SHP77 treated with DMSO at 0.1 percent for 48 hours (cell line): ENCODE measurements around the gene PTPN3.
A peak's percentile ranks its signal among the peaks of the same experiment; 100 is the strongest.
"Not testable (repeated sequence)": the region's sequence is repeated elsewhere in the genome, so short reads cannot be mapped to it uniquely, and the experiment has no call there.

Source experiments
- DNase-seq: peaks from one replicate; lab custom pipeline; 2025; lab: John Stamatoyannopoulos, UW

Gene PTPN3

GRCh38 chr9:109498195-109499092, at the start of gene PTPN3:
TSS of gene PTPN3 (minus strand) at chr9:109498307. CDS start at chr9:109463434, 34,873 bp downstream.
- DNase-seq = no peak

- not testable (repeated sequence) for DNase-seq
Measured at GRCh38 chr9:109544954-109545353, 46.8 kb upstream of the PTPN3 start.

- DNase-seq = no peak
Measured at GRCh38 chr9:109542922-109543321, 44.8 kb upstream of the PTPN3 start.

- no peak for DNase-seq
Measured at GRCh38 chr9:109538346-109538745, 40.2 kb upstream of the PTPN3 start.

GRCh38 chr9:109537288-109537687, 39.2 kb upstream of the PTPN3 start:
- no peak for DNase-seq

GRCh38 chr9:109536859-109537258, 38.8 kb upstream of the PTPN3 start:
- no peak for DNase-seq

GRCh38 chr9:109535365-109535764, 37.3 kb upstream of the PTPN3 start:
- DNase-seq = no peak

- no peak for DNase-seq
Measured at GRCh38 chr9:109534151-109534550, 36.0 kb upstream of the PTPN3 start.

- DNase-seq = not testable (repeated sequence)
Measured at GRCh38 chr9:109532652-109533051, 34.5 kb upstream of the PTPN3 start.

GRCh38 chr9:109522106-109522505, 24.0 kb upstream of the PTPN3 start:
- no peak for DNase-seq

- DNase-seq = peak; percentile 50
Measured at GRCh38 chr9:109520475-109521132, 22.5 kb upstream of the PTPN3 start.

GRCh38 chr9:109519366-109519765, 21.3 kb upstream of the PTPN3 start:
- no peak for DNase-seq

- DNase-seq = no peak
Measured at GRCh38 chr9:109518621-109519335, 20.7 kb upstream of the PTPN3 start.

- no peak for DNase-seq
Measured at GRCh38 chr9:109517901-109518377, 19.8 kb upstream of the PTPN3 start.

- DNase-seq = no peak
Measured at GRCh38 chr9:109513871-109514270, 15.8 kb upstream of the PTPN3 start.

- no peak for DNase-seq
Measured at GRCh38 chr9:109512170-109512756, 14.2 kb upstream of the PTPN3 start.

- DNase-seq = no peak
Measured at GRCh38 chr9:109510506-109510905, 12.4 kb upstream of the PTPN3 start.

GRCh38 chr9:109510042-109510441, 11.9 kb upstream of the PTPN3 start:
- not testable (repeated sequence) for DNase-seq

GRCh38 chr9:109509611-109510010, 11.5 kb upstream of the PTPN3 start:
- no peak for DNase-seq

GRCh38 chr9:109507421-109507838, 9.3 kb upstream of the PTPN3 start:
- no peak for DNase-seq

- peak; percentile 54 for DNase-seq
Measured at GRCh38 chr9:109506097-109506712, 8.1 kb upstream of the PTPN3 start.

GRCh38 chr9:109504689-109505088, 6.6 kb upstream of the PTPN3 start:
- no peak for DNase-seq
